ENCODE results near the gene WDR86.

Gene WDR86

GRCh38 chr7:151427705-151428377 is 18.0 kb upstream of the WDR86 start:
- DNase-seq (ENCODE audit: low read depth) = no peak

GRCh38 chr7:151426904-151427704 is 17.3 kb upstream of the WDR86 start:
- no peak for DNase-seq (ENCODE audit: low read depth)

- no peak for DNase-seq (ENCODE audit: low read depth)
Observed at GRCh38 chr7:151426441-151426903, 16.6 kb upstream of the WDR86 start.

GRCh38 chr7:151425670-151426440 is 16.0 kb upstream of the WDR86 start:
- DNase-seq (ENCODE audit: low read depth) = no peak

- no peak for DNase-seq (ENCODE audit: low read depth)
Observed at GRCh38 chr7:151424799-151425198, 15.0 kb upstream of the WDR86 start.

- DNase-seq (ENCODE audit: low read depth) = no peak
Observed at GRCh38 chr7:151423936-151424335, 14.1 kb upstream of the WDR86 start.

GRCh38 chr7:151423226-151423625 is 13.4 kb upstream of the WDR86 start:
- DNase-seq (ENCODE audit: low read depth) = no peak

- DNase-seq (ENCODE audit: low read depth) = no peak
Observed at GRCh38 chr7:151422212-151422611, 12.4 kb upstream of the WDR86 start.

- no peak for DNase-seq (ENCODE audit: low read depth)
Observed at GRCh38 chr7:151420144-151420543, 10.3 kb upstream of the WDR86 start.

GRCh38 chr7:151416941-151417315 is 7.1 kb upstream of the WDR86 start:
- no peak for DNase-seq (ENCODE audit: low read depth)

GRCh38 chr7:151416112-151416940 is 6.5 kb upstream of the WDR86 start:
- no peak for DNase-seq (ENCODE audit: low read depth)

- no peak for DNase-seq (ENCODE audit: low read depth)
Observed at GRCh38 chr7:151415375-151416105, 5.7 kb upstream of the WDR86 start.

- no peak for DNase-seq (ENCODE audit: low read depth)
Observed at GRCh38 chr7:151413241-151413640, 3.4 kb upstream of the WDR86 start.

- DNase-seq (ENCODE audit: low read depth) = no peak
Observed at GRCh38 chr7:151412318-151412717, 2.5 kb upstream of the WDR86 start.

GRCh38 chr7:151411551-151411950 is 1.7 kb upstream of the WDR86 start:
- DNase-seq (ENCODE audit: low read depth) = no peak

- no peak for DNase-seq (ENCODE audit: low read depth)
Observed at GRCh38 chr7:151410405-151411390, 860 bp upstream of the WDR86 start.

GRCh38 chr7:151408839-151409666 is 785 bp downstream of the WDR86 start:
- DNase-seq (ENCODE audit: low read depth) = no peak

GRCh38 chr7:151408498-151408838 is 1.4 kb downstream of the WDR86 start:
- DNase-seq (ENCODE audit: low read depth) = no peak

Data from activated T-cell treated with anti-CD3 and anti-CD28 coated beads for 24 hours (primary cell).